RWPE1 (cell line): Measurements from ENCODE around the gene RBFOX2.

ENCODE experiments used
- CTCF ChIA-PET: fragments of 350-600 bp; sonication (Branson Sonifier 250); formaldehyde crosslinking; extraction: SDS; loops from one replicate; lab custom pipeline; 2021; lab: Yijun Ruan, JAX
- POLR2A ChIA-PET: fragments of 400-600 bp; formaldehyde crosslinking; extraction: SDS; loops from one replicate; lab custom pipeline; 2020; ENCODE audit warnings: antibody characterized with exemption; ENCODE audit not compliant: low non-redundant PET; lab: Yijun Ruan, JAX
- DNase-seq: peaks from one replicate; pipeline ENCODE4 v3.0.0; 2012; ENCODE audit warnings: low spot score
- H3K27ac ChIP-seq: fragments of 450-650 bp; 2 replicates; pipeline ENCODE4 v1.5.1; 2017
- CTCF ChIP-seq: fragments of 450-650 bp; conservative IDR thresholded peaks from 2 replicates; pipeline ENCODE4 v1.5.1; 2017; ENCODE audit warnings: low read depth, mild to moderate bottlenecking

Gene RBFOX2

GRCh38 chr22:36068776-36069344 lies 40.2 kb upstream of the RBFOX2 start:
- POLR2A ChIA-PET, result no interaction called here
- no peak for TF ChIP-seq CTCF
- no peak for DNase-seq
- H3K27ac ChIP-seq, result no peak overlapping the region
- CTCF ChIA-PET, result interaction anchor here (0.6 kb wide), 1 partner anchor 766 kb away, joined by 4 read pairs; no protein-coding TSS in a partner anchor

- DNase-seq, result no peak
- ChIA-PET POLR2A (no interaction called here), CTCF (interaction anchor here (1.0 to 1.3 kb wide), 3 partner anchors 57 to 142 kb away, joined by 3 to 5 read pairs (median 3); no protein-coding TSS in a partner anchor)
- no peak overlapping the region for H3K27ac ChIP-seq
- TF ChIP-seq CTCF, result no peak
Observed at GRCh38 chr22:36067235-36067558, 38.6 kb upstream of the RBFOX2 start.

GRCh38 chr22:36065775-36066544 lies 37.3 kb upstream of the RBFOX2 start:
- peak; percentile 72 for DNase-seq
- peak overlapping the region; percentile 62 for H3K27ac ChIP-seq
- ChIA-PET CTCF (interaction anchor here (0.6 to 2.1 kb wide), 39 partner anchors 9 to 401 kb away, joined by 3 to 20 read pairs (median 4); partner anchors contain the start of gene RBFOX2), POLR2A (interaction anchor here (0.6 to 1.2 kb wide), 2 partner anchors 37 to 38 kb away, joined by 3 to 5 read pairs; partner anchors contain the start of gene RBFOX2)
- peak; percentile 99 for TF ChIP-seq CTCF

DNA sequence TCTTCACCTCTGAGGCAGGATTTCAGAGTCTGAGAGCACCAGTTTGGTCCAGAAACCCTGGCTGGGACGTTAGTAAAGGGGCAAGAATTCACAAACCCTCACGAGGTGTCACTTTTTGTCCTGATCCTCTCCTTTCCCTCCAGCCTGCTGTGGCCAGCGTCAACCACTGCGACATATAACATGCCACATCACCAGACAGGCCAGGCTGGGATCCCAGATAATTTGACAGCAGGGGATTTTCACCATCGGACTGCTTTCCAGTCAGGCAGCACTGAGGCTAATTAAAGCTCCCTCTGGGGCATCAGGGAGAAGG lies 36.8 kb upstream of the RBFOX2 start:
- ChIA-PET POLR2A (interaction anchor here (0.6 to 1.2 kb wide), 2 partner anchors 37 kb away, joined by 3 to 5 read pairs; partner anchors contain the start of gene RBFOX2), CTCF (interaction anchor here (0.6 to 2.1 kb wide), 27 partner anchors 8 to 262 kb away, joined by 3 to 20 read pairs (median 5); partner anchors contain the start of gene RBFOX2)
- no peak for DNase-seq
- TF ChIP-seq CTCF, result no peak
- H3K27ac ChIP-seq, result peak overlapping the region; percentile 62

GRCh38 chr22:36064358-36064757 lies 35.7 kb upstream of the RBFOX2 start:
- no peak overlapping the region for H3K27ac ChIP-seq
- DNase-seq, result no peak
- CTCF ChIA-PET, result no interaction called here
- POLR2A ChIA-PET, result interaction anchor here (0.6 kb wide), 1 partner anchor 133 kb away, joined by 6 read pairs; no protein-coding TSS in a partner anchor
- TF ChIP-seq CTCF, result no peak

- DNase-seq, result no peak
- CTCF ChIA-PET, result interaction anchor here (1.6 kb wide), 1 partner anchor 9 kb away, joined by 6 read pairs; no protein-coding TSS in a partner anchor
- no peak for TF ChIP-seq CTCF
- no peak overlapping the region for H3K27ac ChIP-seq
- POLR2A ChIA-PET, result no interaction called here
Observed at GRCh38 chr22:36056980-36057379, 28.4 kb upstream of the RBFOX2 start.
